IMR-90 (cell line): Measurements from ENCODE around the gene SAMD7.

ENCODE experiments used
- CEBPB ChIP-seq: IDR thresholded peaks from 2 replicates; pipeline ENCODE4 v1.6.1; 2012; ENCODE audit warnings: low read depth, low read length, improper control_type of control experiment
- CHD1 ChIP-seq: IDR thresholded peaks from 2 replicates; pipeline ENCODE4 v1.6.1; 2012; ENCODE audit warnings: low read depth, low read length, improper control_type of control experiment
- CTCF ChIP-seq: conservative IDR thresholded peaks from 2 replicates; pipeline ENCODE4 v1.5.1; 2012; ENCODE audit warnings: mild to moderate bottlenecking, low read depth, low read length, improper control_type of control experiment
- MAZ ChIP-seq: IDR thresholded peaks from 2 replicates; pipeline ENCODE4 v1.6.1; 2012; ENCODE audit warnings: low read depth, mild to moderate bottlenecking, low read length, improper control_type of control experiment, moderate library complexity, borderline replicate concordance
- NFE2L2 ChIP-seq: fragments of 150-350 bp; IDR thresholded peaks from 2 replicates; pipeline ENCODE4 v1.6.1; 2016; ENCODE audit warnings: low read depth, mild to moderate bottlenecking, low read length
- POLR2A ChIP-seq: IDR thresholded peaks from 2 replicates; pipeline ENCODE4 v1.6.1; 2012; ENCODE audit warnings: mild to moderate bottlenecking, low read depth, low read length
- RAD21 ChIP-seq: IDR thresholded peaks from 2 replicates; pipeline ENCODE4 v1.6.1; 2012; ENCODE audit warnings: low read length, improper control_type of control experiment
- RCOR1 ChIP-seq: IDR thresholded peaks from 2 replicates; pipeline ENCODE4 v1.6.1; 2012; ENCODE audit warnings: mild to moderate bottlenecking, low read length, improper control_type of control experiment; ENCODE audit not compliant: insufficient replicate concordance
- RFX5 ChIP-seq: IDR thresholded peaks from 2 replicates; pipeline ENCODE4 v1.8.0; 2012; ENCODE audit warnings: low read depth, mild to moderate bottlenecking, low read length, moderate library complexity
- SMC3 ChIP-seq: fragments of 150-350 bp; IDR thresholded peaks from 2 replicates; pipeline ENCODE4 v1.6.1; 2016; ENCODE audit warnings: low read depth, mild to moderate bottlenecking, antibody characterized with exemption, low read length, moderate library complexity

- TF ChIP-seq CTCF (peak; percentile 49), CEBPB (peak; percentile 89), RCOR1 (no peak), POLR2A (peak; percentile 88), RFX5 (peak; percentile 33; the same call in 1 of the 2 replicates), MAZ (peak; percentile 91; the same call in 1 of the 2 replicates), RAD21 (peak; percentile 43), NFE2L2 (no peak), CHD1 (no peak), SMC3 (0 out of 2 replicates have a peak, but pooled peaks have one; percentile 7)
Measured at GRCh38 chr3:169966428-169966950, 55.1 kb downstream of the SAMD7 start, which contains the start of gene SEC62.
